ENCODE results near the gene B4GALNT4.
"Not testable (repeated sequence)": the region's sequence is repeated elsewhere in the genome, so short reads cannot be mapped to it uniquely, and the experiment has no call there.

B4GALNT4 gene

GRCh38 chr11:335779-336658, 33.3 kb upstream of the B4GALNT4 start:
- DNase-seq (ENCODE audit: low read depth in 2 of 2), result no peak

- DNase-seq (ENCODE audit: low read depth in 2 of 2), result no peak
Observed at GRCh38 chr11:336659-337198, 32.6 kb upstream of the B4GALNT4 start.

GRCh38 chr11:337711-338110, 31.6 kb upstream of the B4GALNT4 start:
- DNase-seq (ENCODE audit: low read depth in 2 of 2), result no peak

- DNase-seq (ENCODE audit: low read depth in 2 of 2), result no peak
Observed at GRCh38 chr11:339963-340362, 29.3 kb upstream of the B4GALNT4 start.

GRCh38 chr11:340539-341512, 28.5 kb upstream of the B4GALNT4 start:
- DNase-seq (ENCODE audit: low read depth in 2 of 2), result no peak

GRCh38 chr11:342328-342727, 27.0 kb upstream of the B4GALNT4 start:
- no peak for DNase-seq (ENCODE audit: low read depth in 2 of 2)

- no peak for DNase-seq (ENCODE audit: low read depth in 2 of 2)
Observed at GRCh38 chr11:344836-345578, 24.3 kb upstream of the B4GALNT4 start.

- no peak for DNase-seq (ENCODE audit: low read depth in 2 of 2)
Observed at GRCh38 chr11:346529-346928, 22.8 kb upstream of the B4GALNT4 start.

- DNase-seq (ENCODE audit: low read depth in 2 of 2), result not testable (repeated sequence)
Observed at GRCh38 chr11:349270-349954, 19.9 kb upstream of the B4GALNT4 start.

- not testable (repeated sequence) for DNase-seq (ENCODE audit: low read depth in 2 of 2)
Observed at GRCh38 chr11:350033-350722, 19.1 kb upstream of the B4GALNT4 start.

- no peak for DNase-seq (ENCODE audit: low read depth in 2 of 2)
Observed at GRCh38 chr11:350723-351255, 18.5 kb upstream of the B4GALNT4 start.

- DNase-seq (ENCODE audit: low read depth in 2 of 2), result no peak
Observed at GRCh38 chr11:351411-351810, 17.9 kb upstream of the B4GALNT4 start.

- no peak for DNase-seq (ENCODE audit: low read depth in 2 of 2)
Observed at GRCh38 chr11:352456-353031, 16.8 kb upstream of the B4GALNT4 start.

- no peak for DNase-seq (ENCODE audit: low read depth in 2 of 2)
Observed at GRCh38 chr11:353179-353873, 16.0 kb upstream of the B4GALNT4 start.

GRCh38 chr11:355581-356458, 13.5 kb upstream of the B4GALNT4 start:
- DNase-seq (ENCODE audit: low read depth in 2 of 2), result peak; percentile 75 to 79

- DNase-seq (ENCODE audit: low read depth in 2 of 2), result no peak
Observed at GRCh38 chr11:356610-357009, 12.7 kb upstream of the B4GALNT4 start.

- DNase-seq (ENCODE audit: low read depth in 2 of 2), result no peak
Observed at GRCh38 chr11:357582-357981, 11.7 kb upstream of the B4GALNT4 start.

Data from stimulated activated CD8-positive, alpha-beta memory T cell treated with anti-CD3 and anti-CD28 coated beads, Interleukin-2, amount 100 ng/mL, for 48 hours (primary cell).